HG03095 (cell line): ENCODE results near the gene MYO16.
"Not testable (repeated sequence)": the region's sequence is repeated elsewhere in the genome, so short reads cannot be mapped to it uniquely, and the experiment has no call there.

Experiments used
- ATAC-seq: cut with Tn5 transposase; IDR thresholded peaks from one replicate; pipeline ENCODE4 v1.9.1; 2021; ENCODE audit warnings: moderate library complexity; ENCODE audit not compliant: unreplicated experiment

Gene MYO16

GRCh38 chr13:108741930-108742329 lies 112.5 kb downstream of the MYO16 start:
- ATAC-seq: no peak

DNA sequence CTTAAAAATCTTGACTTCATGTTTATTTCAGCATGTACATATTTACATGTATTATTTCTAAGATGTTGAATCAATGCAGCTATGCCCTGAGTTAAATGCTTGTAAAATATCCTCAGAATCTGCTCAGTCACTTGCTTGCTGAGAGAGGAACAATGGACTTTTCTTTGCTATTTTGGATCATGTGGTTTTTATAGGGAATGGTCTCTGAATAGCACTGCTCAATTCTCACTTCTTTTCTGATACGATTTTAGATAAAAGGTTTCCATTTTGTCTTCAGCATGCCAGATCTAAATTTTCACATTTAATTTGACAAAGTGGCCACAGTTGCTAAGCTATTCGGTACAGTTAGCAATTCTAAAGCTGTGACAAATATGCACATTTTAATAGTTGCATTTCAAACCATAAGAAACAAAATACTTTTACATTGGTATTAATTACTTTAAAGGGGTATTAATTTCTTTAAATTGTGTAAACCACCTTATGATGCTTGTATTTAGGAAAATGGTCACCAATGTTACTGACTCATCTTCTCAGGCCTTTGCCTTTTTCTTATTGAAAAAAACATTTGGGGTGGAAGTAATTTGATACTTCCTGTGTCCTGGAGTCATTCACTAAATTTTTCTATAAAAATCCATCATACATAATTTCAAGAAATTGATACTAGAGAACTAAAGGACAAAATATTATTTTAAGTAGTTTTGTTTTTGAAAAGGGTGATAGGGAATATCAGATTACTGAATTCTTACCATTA lies 113.5 kb downstream of the MYO16 start:
- ATAC-seq: no peak

GRCh38 chr13:108743522-108743921 lies 114.1 kb downstream of the MYO16 start:
- no peak for ATAC-seq

- no peak for ATAC-seq
These were observed 118.4 kb downstream of the MYO16 start for GRCh38 chr13:108747843-108748242.

DNA sequence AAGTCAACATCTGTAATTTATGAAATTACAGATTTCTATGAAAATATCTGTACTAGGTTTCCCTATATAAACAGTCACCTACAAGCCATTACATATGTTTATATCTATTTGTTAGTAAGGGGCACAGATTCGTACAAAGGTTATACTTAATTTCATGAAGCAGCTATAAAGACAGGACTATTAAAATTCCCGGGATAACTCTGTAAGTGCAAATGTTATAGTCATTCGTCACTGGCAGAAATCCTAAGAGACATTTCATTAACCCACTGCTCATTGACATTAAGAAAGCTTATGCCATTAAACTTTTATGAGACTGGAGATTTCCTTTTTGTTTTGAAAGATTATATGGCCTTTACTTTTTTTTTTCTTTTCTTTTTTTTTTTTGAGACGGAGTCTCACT lies 122.9 kb downstream of the MYO16 start:
- no peak for ATAC-seq

GRCh38 chr13:108755083-108755482 lies 125.7 kb downstream of the MYO16 start:
- no peak for ATAC-seq

DNA sequence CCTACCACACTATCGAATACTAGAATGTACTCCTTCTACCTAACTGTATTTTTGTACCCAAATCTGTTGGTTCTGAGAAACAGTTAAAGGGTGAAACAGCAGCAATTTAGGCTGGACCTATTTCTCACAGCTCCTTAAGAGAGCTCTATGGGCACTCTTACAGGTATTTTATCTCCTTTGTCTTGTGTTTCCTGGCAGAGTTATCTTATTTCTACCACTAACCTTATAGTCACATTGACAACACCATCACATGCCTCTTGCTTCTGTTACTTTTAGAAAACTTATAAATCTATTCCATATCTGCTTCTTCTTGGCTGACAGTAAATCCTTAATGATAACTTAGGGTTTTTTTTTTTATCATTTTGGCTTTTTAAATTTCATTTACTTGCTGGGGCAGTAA lies 130.7 kb downstream of the MYO16 start:
- ATAC-seq: no peak

DNA sequence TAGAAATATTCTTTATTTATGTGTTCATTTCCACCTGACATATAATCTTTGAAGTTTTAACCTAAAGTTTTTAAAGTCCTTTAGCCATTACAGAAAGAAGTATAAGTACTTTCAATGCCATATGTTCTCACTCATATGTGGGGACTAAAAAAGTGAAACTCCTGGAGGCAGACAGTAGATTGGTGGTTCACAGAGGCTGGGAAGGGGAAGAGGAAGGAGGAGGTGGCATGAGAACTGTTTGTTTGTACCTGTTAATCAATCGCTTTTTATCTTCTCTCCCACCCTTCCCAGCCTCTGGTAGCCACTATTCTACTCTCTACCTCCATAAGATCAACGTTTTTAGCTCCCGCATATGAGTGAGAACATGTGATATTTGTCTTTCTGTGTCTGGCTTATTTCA lies 131.1 kb downstream of the MYO16 start:
- ATAC-seq: no peak

- ATAC-seq: no peak
These were observed 138.6 kb downstream of the MYO16 start for GRCh38 chr13:108768035-108768434.

- ATAC-seq: no peak
These were observed 140.0 kb downstream of the MYO16 start for GRCh38 chr13:108769213-108770070.

DNA sequence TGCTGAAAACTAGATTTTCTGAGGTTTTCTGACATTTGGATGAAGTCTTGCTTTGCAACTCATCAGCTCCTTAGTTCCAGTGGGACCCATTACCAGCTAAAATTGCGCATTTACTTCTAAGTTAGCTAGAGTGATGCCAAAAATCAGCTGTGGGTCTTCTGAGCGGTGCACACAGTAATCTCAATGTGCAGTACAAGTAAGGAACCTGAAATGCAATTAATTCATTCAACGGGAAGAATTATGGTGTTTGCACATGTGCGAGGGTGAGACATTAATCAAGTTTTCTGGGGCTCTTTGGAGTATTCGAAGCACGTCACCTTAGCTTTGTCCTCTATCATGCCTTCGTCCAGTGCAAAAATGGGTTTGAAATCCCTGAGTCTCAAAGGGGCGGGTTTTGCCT lies 146.2 kb downstream of the MYO16 start:
- no peak for ATAC-seq

- no peak for ATAC-seq
These were observed 147.2 kb downstream of the MYO16 start for GRCh38 chr13:108776650-108777049.

- ATAC-seq: no peak
These were observed 148.3 kb downstream of the MYO16 start for GRCh38 chr13:108777421-108778420.

GRCh38 chr13:108779308-108779707 lies 149.9 kb downstream of the MYO16 start:
- ATAC-seq: no peak

DNA sequence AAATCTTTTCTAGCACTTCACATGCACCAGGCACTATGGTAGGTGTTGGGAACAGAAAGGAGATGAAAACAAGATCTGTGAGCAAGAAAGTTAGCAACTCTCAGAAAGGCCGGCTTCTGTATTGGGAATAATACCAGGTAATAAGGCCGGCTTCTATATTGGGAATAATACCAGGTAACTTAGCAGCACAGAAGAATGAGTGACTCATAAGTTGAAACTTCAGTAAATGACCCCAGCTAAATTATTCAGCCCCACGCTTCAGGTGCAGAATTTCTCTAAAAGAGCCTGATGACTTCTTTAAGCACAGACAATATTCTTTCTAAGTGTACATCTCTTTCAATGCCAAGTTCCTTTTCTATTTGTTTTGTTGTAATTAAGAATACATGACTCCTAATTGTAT lies 151.3 kb downstream of the MYO16 start:
- ATAC-seq: no peak

- no peak for ATAC-seq
These were observed 151.9 kb downstream of the MYO16 start for GRCh38 chr13:108781312-108781711.

DNA sequence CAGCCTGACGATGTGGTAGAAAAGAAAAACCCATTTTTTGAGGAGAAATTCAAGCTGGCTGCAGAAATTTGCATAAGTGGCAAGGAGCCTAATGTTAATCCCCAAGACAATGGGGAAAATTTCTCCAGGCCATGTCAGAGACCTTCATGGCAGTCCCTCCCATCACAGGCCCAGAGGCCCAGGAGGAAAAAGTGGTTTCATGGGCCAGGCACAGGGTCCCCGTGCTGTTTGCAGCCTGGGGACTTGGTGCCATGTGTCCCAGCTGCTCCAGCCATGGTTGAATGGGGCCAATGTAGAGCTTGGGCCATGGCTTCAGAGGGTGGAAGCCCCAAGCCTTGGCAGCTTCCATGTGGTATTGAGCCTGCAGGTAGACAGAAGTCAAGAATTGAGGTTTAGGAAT lies 153.1 kb downstream of the MYO16 start:
- ATAC-seq: not testable (repeated sequence)

GRCh38 chr13:108785844-108786243 lies 156.4 kb downstream of the MYO16 start:
- ATAC-seq: no peak

DNA sequence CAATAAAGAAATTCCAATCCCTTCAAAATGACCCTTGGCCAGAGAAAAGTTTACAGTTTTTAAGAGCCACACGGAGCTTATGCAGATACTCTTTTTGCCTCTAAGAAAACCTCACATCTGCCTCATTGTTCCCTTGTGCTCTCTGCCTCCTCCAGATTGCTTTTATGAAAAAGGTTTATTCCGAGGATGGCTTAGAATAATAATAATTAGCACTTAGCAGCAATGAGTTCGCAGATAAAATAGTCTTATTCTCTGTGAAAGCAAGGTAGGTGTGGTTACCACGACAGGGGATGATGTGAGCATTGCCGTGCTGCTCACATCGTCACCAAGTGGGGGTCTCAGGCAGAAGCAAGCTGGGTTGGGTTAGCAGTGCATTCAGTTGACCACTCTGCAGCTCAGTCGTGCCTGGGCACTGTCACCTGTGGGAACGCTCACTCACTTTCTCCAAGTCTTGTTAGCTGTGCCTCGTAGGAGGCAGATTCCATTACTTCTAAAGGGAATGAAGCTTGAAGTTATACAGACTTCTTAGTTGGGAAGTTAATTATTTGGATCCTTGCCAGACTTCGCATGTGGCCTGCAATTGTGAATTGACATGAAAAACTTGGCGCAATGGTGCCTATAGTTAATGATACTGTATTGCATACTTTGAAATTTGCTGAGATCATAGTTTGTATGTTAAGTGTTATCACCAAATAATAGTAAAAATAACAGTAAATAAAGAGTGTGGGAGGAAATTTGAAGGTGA lies 157.2 kb downstream of the MYO16 start:
- ATAC-seq: no peak

GRCh38 chr13:108787700-108788414 lies 158.4 kb downstream of the MYO16 start:
- ATAC-seq: no peak
